ENCODE results near the gene PHC2. TPM values are rescaled to one million over a fixed set of nuclear protein-coding genes. Genes with fewer than 3 reads are reported as not detected.

Gene PHC2
- total and polyA plus RNA-seq, 2 experiments from 2014 or later: 77.5 to 121 TPM

- TF ChIP-seq EZH2phosphoT487 (IDR thresholded peaks at IDR 0.05; ENCODE audit: low read depth, severe bottlenecking, unreplicated experiment): no peak
- no peak for TF ChIP-seq CTCF (IDR thresholded peaks at IDR 0.05; ENCODE audit: poor library complexity)
- TF ChIP-seq EZH2 (IDR thresholded peaks at IDR 0.05; ENCODE audit: borderline replicate concordance): no peak
- Histone ChIP-seq H3K4me1 (ENCODE audit: insufficient read depth) (no peaks in the 10 kb centered on the region), H3K9me3 (ENCODE audit: low read depth) (peaks cover 9% of the 10 kb centered on the region), H3K4me3 (no peak overlapping the region), H3K9me2 (replicated peaks; ENCODE audit: insufficient read depth) (no peaks in the 10 kb centered on the region), H4K20me1 (ENCODE audit: insufficient read depth, poor library complexity, severe bottlenecking) (no peaks in the 10 kb centered on the region), H3K27ac (no peak overlapping the region), H3K27me3 (no peaks in the 10 kb centered on the region), H3K4me2 (no peak overlapping the region), H3K79me2 (no peaks in the 10 kb centered on the region), H3K36me3 (replicated peaks; ENCODE audit: insufficient read depth, low read depth) (no peaks in the 10 kb centered on the region), H2AFZ (no peak overlapping the region)
- DNase-seq (ENCODE audit: low spot score): no peak
- 52% methylated on average over 5 of the region's 5 CpGs for WGBS (ENCODE audit: low lambda C conversion rate, missing lambda C conversion rate)
These were observed 20.7 kb downstream of the PHC2 start for GRCh38 chr1:33410091-33410701.

GRCh38 chr1:33408093-33408436 lies 22.8 kb downstream of the PHC2 start:
- no peak overlapping the region for H2AFZ ChIP-seq
- H3K79me2 ChIP-seq: no peaks in the 10 kb centered on the region
- no peaks in the 10 kb centered on the region for H3K4me1 ChIP-seq (ENCODE audit: insufficient read depth)
- no peaks in the 10 kb centered on the region for H3K9me2 ChIP-seq (replicated peaks; ENCODE audit: insufficient read depth)
- H3K9me3 ChIP-seq (ENCODE audit: low read depth): peaks cover 7% of the 10 kb centered on the region
- no peak for TF ChIP-seq EZH2phosphoT487 (IDR thresholded peaks at IDR 0.05; ENCODE audit: low read depth, severe bottlenecking, unreplicated experiment)
- no peak for TF ChIP-seq CTCF (IDR thresholded peaks at IDR 0.05; ENCODE audit: poor library complexity)
- TF ChIP-seq EZH2 (IDR thresholded peaks at IDR 0.05; ENCODE audit: borderline replicate concordance): no peak
- H4K20me1 ChIP-seq (ENCODE audit: insufficient read depth, poor library complexity, severe bottlenecking): no peaks in the 10 kb centered on the region
- DNase-seq (ENCODE audit: low spot score): no peak
- no peak overlapping the region for H3K27ac ChIP-seq
- H3K4me2 ChIP-seq: no peak overlapping the region
- WGBS (ENCODE audit: low lambda C conversion rate, missing lambda C conversion rate): 85% methylated on average over 2 of the region's 2 CpGs
- H3K27me3 ChIP-seq: no peaks in the 10 kb centered on the region
- H3K36me3 ChIP-seq (replicated peaks; ENCODE audit: insufficient read depth, low read depth): no peaks in the 10 kb centered on the region
- no peak overlapping the region for H3K4me3 ChIP-seq

GRCh38 chr1:33407352-33408092 lies 23.4 kb downstream of the PHC2 start:
- no peaks in the 10 kb centered on the region for H3K27me3 ChIP-seq
- DNase-seq (ENCODE audit: low spot score): no peak
- no peak overlapping the region for H3K4me2 ChIP-seq
- H3K4me1 ChIP-seq (ENCODE audit: insufficient read depth): no peaks in the 10 kb centered on the region
- no peaks in the 10 kb centered on the region for H4K20me1 ChIP-seq (ENCODE audit: insufficient read depth, poor library complexity, severe bottlenecking)
- H3K4me3 ChIP-seq: no peak overlapping the region
- H2AFZ ChIP-seq: no peak overlapping the region
- TF ChIP-seq EZH2phosphoT487 (IDR thresholded peaks at IDR 0.05; ENCODE audit: low read depth, severe bottlenecking, unreplicated experiment) (no peak), EZH2 (IDR thresholded peaks at IDR 0.05; ENCODE audit: borderline replicate concordance) (no peak), CTCF (IDR thresholded peaks at IDR 0.05; ENCODE audit: poor library complexity) (no peak)
- no peak overlapping the region for H3K27ac ChIP-seq
- WGBS (ENCODE audit: low lambda C conversion rate, missing lambda C conversion rate): 60% methylated on average over 1 of the region's 1 CpG
- no peaks in the 10 kb centered on the region for H3K9me2 ChIP-seq (replicated peaks; ENCODE audit: insufficient read depth)
- no peaks in the 10 kb centered on the region for H3K36me3 ChIP-seq (replicated peaks; ENCODE audit: insufficient read depth, low read depth)
- no peaks in the 10 kb centered on the region for H3K79me2 ChIP-seq
- H3K9me3 ChIP-seq (ENCODE audit: low read depth): peaks cover 7% of the 10 kb centered on the region
